NCI-H69 (cell line): ENCODE data around the gene CDRT15L2.
"Not testable (repeated sequence)": the region's sequence is repeated elsewhere in the genome, so short reads cannot be mapped to it uniquely, and the experiment has no call there.

ENCODE experiments used
- DNase-seq: peaks from one replicate; lab custom pipeline; 2025; lab: John Stamatoyannopoulos, UW

The CDRT15L2 gene

DNA sequence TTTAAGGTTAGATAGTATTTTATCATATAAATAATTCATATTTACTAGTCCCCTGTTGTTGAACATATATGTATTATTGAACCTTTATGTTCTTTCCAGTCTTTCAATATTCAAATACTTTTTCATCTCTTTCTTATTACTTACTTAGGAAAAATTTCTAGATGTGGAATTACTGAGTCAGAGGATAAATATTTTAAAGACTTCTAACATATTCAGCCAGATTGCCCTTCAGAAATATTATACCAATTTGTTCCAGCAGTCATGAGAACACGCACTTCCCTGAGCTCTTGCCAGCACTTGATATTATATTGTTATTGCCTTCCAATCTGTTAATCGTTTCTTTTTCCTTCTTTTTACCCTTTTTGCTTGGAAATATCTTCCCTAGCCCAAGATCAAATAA is 4.5 kb upstream of the CDRT15L2 start:
- not testable (repeated sequence) for DNase-seq

DNA sequence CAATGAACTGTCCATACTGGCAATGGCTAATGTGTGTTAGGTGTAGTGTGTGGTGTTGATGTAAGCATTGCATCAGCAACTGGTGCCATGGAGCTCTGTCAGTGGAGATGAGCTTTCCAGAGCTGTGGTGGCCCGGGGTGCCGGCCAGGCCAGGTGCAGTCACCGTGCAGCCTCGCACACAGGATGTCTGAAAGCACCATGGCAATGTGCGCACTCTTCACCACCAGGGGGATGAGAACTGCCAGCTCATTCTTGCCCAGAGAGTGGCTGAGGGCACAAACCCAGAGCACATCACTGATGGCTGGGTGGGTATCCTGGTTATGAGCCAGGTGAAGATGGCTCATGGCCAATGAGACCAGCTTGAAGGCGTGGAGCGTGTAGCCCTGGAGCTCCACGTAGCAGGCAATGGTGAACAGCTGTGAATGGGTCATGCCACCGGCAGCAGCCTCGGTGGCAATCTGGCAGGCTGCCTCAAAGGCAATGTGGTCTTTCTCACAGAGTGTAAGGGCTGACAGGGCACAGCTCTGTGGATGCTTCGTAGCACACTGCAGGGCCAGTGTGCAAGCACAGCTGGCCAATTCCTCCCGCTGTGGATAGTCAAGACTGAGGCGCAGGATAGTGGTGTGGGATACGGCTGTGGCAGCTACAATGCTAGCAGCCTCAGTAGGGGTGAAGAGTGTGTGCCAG is 4.5 kb downstream of the CDRT15L2 start:
- DNase-seq, result peak; percentile 82

DNA sequence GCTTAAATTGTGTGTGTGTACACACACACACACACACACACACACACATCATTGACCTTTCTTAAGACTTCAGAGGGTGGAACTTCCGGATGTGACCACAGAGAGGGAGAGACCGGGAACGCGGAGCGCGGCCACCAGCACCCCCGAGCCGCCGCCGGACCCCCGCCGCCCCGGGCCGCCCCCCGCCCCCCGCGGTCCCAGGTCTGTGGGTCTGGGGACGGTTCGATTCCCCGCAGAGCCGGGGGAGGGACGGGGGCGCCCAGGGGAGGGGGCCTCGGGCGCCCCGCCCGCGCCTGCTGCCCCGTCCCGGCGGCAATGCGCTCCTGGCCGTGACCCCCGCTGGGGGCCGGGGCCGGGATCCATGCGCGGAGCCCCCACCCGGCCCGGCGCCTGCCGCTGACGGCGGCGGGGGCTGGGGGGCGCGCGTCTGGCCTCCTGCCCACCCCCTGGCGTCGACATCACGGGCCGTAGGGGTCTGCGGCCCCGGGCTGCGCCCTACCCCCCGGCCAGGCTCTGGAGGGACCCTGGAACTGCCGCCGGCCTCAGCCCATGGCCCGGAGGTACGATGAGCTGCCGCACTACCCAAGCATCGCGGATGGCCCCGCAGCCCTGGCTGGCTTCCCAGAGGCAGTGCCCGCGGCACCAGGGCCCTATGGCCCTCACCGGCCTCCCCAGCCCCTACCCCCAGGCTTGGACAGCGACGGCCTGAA is 9.4 kb downstream of the CDRT15L2 start:
- DNase-seq, result peak; percentile 52

GRCh38 chr17:20589454-20589810 is 9.9 kb downstream of the CDRT15L2 start:
- DNase-seq, result not testable (repeated sequence)

DNA sequence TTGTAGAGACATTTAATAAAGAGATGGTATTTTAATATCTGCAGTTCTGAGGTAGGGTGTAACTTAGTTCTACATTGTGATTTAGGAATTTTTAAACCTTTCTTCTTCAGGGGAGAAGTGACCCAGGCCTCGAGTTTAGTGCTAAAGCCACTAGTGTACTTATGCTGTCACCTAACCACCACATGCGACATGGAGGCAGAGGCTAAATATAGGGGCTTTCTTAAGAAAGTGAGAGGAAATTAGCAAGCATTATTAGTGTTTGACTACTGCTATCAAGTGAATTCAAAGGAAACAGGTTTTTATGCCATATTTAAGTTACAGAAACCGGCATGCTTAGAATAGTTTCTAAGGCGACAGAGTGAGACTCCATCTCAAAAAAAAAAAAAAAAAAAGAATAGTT is 11.5 kb downstream of the CDRT15L2 start:
- DNase-seq, result not testable (repeated sequence)

- not testable (repeated sequence) for DNase-seq
These were observed 26.0 kb downstream of the CDRT15L2 start for GRCh38 chr17:20605568-20605967.

GRCh38 chr17:20609490-20609889 is 30.0 kb downstream of the CDRT15L2 start:
- DNase-seq, result not testable (repeated sequence)

DNA sequence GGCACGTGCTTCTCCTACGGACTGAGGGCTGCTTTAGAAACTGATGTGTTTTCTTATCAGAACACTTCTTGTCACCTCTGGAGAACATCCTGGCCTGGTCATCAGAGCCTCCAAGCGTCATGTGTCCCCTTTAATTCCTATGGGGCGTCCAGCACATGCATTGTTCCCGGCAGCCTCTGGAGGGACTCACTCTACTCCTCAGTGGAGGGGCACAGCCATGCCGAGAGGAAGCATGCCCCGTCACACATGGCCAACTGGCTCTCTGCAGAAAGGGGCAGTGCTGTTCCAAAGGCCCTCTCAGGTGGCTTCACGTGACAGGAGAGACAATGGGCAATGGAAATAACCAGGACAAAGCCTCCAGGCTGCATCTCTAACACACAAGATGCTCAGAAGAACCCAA is 31.8 kb downstream of the CDRT15L2 start:
- DNase-seq, result no peak

DNA sequence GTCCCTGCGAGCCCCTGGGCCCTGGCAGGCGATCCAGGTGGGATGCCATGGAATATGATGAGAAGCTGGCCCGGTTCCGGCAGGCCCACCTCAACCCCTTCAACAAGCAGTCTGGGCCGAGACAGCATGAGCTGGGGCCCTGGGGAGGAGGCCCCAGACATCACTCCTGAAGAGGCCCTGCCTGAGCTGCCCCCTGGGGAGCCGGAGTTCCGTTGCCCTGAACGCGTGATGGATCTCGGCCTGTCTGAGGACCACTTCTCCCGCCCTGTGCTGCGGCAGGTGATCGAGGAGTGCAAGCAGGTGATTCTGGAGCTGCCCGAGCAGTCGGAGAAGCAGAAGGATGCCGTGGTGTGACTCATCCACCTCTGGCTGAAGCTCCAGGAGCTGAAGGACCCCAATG is 33.1 kb downstream of the CDRT15L2 start:
- DNase-seq, result no peak

DNA sequence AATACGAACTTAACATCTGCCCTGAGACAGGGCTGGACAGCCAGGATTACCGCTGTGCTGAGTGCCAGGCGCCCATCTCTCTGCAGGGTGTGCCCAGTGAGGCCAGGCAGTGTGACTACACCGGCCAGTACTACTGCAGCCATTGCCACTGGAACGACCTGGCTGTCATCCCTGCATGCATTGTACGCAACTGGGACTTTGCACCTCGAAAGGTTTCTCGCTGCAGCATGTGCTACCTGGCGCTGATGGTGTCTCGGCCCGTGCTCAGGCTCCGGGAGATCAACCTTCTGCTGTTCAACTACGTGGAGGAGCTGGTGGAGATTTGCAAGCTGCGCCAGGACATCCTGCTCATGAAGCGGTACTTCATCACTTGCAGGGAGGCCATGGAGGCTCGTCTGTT is 33.7 kb downstream of the CDRT15L2 start:
- no peak for DNase-seq

- DNase-seq, result no peak
These were observed 34.4 kb downstream of the CDRT15L2 start for GRCh38 chr17:20613905-20614304.

GRCh38 chr17:20615461-20615860 is 35.9 kb downstream of the CDRT15L2 start:
- not testable (repeated sequence) for DNase-seq
